ENCODE data around the gene CASS4. TPM values are rescaled to one million over a fixed set of nuclear protein-coding genes. Genes with fewer than 3 reads are reported as not detected.

Gene CASS4
- total RNA-seq, 2 donors from 2014 or later = 0.59 to 1.2 TPM

GRCh38 chr20:56391037-56391436, 21.0 kb upstream of the CASS4 start:
- 20% methylated on average over 10 of the region's 10 CpGs for WGBS
- H3K27ac ChIP-seq = no peak overlapping the region
- H3K36me3 ChIP-seq = no peaks in the 10 kb centered on the region
- no peaks in the 10 kb centered on the region for H3K9me3 ChIP-seq
- H3K4me1 ChIP-seq (replicated peaks) = no peaks in the 10 kb centered on the region
- intact Hi-C loops (cut with DNase I) = no loop called here
- no peak overlapping the region for H3K4me3 ChIP-seq
- no peak for DNase-seq (ENCODE audit: low spot score)
- H3K27me3 ChIP-seq (replicated peaks; ENCODE audit: insufficient read depth) = no peaks in the 10 kb centered on the region
- TF ChIP-seq POLR2A (IDR thresholded peaks at IDR 0.05) = no peak
- TF ChIP-seq, protein P1, sequence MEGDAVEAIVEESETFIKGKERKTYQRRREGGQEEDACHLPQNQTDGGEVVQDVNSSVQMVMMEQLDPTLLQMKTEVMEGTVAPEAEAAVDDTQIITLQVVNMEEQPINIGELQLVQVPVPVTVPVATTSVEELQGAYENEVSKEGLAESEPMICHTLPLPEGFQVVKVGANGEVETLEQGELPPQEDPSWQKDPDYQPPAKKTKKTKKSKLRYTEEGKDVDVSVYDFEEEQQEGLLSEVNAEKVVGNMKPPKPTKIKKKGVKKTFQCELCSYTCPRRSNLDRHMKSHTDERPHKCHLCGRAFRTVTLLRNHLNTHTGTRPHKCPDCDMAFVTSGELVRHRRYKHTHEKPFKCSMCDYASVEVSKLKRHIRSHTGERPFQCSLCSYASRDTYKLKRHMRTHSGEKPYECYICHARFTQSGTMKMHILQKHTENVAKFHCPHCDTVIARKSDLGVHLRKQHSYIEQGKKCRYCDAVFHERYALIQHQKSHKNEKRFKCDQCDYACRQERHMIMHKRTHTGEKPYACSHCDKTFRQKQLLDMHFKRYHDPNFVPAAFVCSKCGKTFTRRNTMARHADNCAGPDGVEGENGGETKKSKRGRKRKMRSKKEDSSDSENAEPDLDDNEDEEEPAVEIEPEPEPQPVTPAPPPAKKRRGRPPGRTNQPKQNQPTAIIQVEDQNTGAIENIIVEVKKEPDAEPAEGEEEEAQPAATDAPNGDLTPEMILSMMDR (IDR thresholded peaks at IDR 0.05) = no peak
- TF ChIP-seq POLR2AphosphoS5 (IDR thresholded peaks at IDR 0.05) = no peak

GRCh38 chr20:56391596-56392131, 20.4 kb upstream of the CASS4 start:
- no peak for DNase-seq (ENCODE audit: low spot score)
- no peaks in the 10 kb centered on the region for H3K4me1 ChIP-seq (replicated peaks)
- no peaks in the 10 kb centered on the region for H3K36me3 ChIP-seq
- no peaks in the 10 kb centered on the region for H3K27me3 ChIP-seq (replicated peaks; ENCODE audit: insufficient read depth)
- under 1% methylated on average over 28 of the region's 29 CpGs for WGBS
- H3K9me3 ChIP-seq = no peaks in the 10 kb centered on the region
- intact Hi-C loops (cut with DNase I) = loop anchor here (1.0 to 2.0 kb wide), 2 partner anchors 33 to 77 kb away; partner anchors contain the start of genes FAM210B and RTF2
- peak overlapping the region; percentile 83 to 91 for H3K27ac ChIP-seq
- no peak for TF ChIP-seq POLR2A (IDR thresholded peaks at IDR 0.05)
- no peak for TF ChIP-seq POLR2AphosphoS5 (IDR thresholded peaks at IDR 0.05)
- TF ChIP-seq, protein P1 (IDR thresholded peaks at IDR 0.05) = no peak
- H3K4me3 ChIP-seq = peak overlapping the region; percentile 49 to 81

GRCh38 chr20:56392132-56392880, 19.8 kb upstream of the CASS4 start, which contains the start of the genes AURKA and CSTF1:
AURKA (minus strand) TSS chr20:56392215; CDS start chr20:56388197, 4,018 bp downstream.
CSTF1 (plus strand) TSS chr20:56392645; CDS start chr20:56395553, 2,908 bp downstream.
- H3K27me3 ChIP-seq (replicated peaks; ENCODE audit: insufficient read depth) = no peaks in the 10 kb centered on the region
- TF ChIP-seq, protein P1 (IDR thresholded peaks at IDR 0.05) = peak in 1 of 4 experiments; percentile 8
- TF ChIP-seq POLR2AphosphoS5 (IDR thresholded peaks at IDR 0.05) (peak; percentile 98), POLR2A (IDR thresholded peaks at IDR 0.05) (peak; percentile 51)
- DNase-seq (ENCODE audit: low spot score) = peak; percentile 99
- WGBS = under 1% methylated on average over 53 of the region's 53 CpGs
- intact Hi-C loops (cut with DNase I) = loop anchor here (1.0 to 2.0 kb wide), 2 partner anchors 34 to 76 kb away; partner anchors contain the start of genes FAM210B and RTF2
- H3K9me3 ChIP-seq = no peaks in the 10 kb centered on the region
- H3K36me3 ChIP-seq = peaks cover 0 to 2% of the 10 kb centered on the region in 2 donors
- peak within 1 kb of the TSS; percentile 49 to 81 for H3K4me3 ChIP-seq
- H3K4me1 ChIP-seq (replicated peaks) = no peaks in the 10 kb centered on the region
- peak within 1 kb of the TSS; percentile 83 to 91 for H3K27ac ChIP-seq

- H3K36me3 ChIP-seq = peaks cover 0 to 5% of the 10 kb centered on the region in 2 donors
- intact Hi-C loops (cut with DNase I) = loop anchor here (1.0 to 2.0 kb wide), 2 partner anchors 35 to 76 kb away; partner anchors contain the start of genes FAM210B and RTF2
- H3K27ac ChIP-seq = peak overlapping the region; percentile 83 to 91
- no peak for DNase-seq (ENCODE audit: low spot score)
- H3K4me1 ChIP-seq (replicated peaks) = no peaks in the 10 kb centered on the region
- under 1% methylated on average over 18 of the region's 18 CpGs for WGBS
- H3K4me3 ChIP-seq = peak overlapping the region; percentile 49 to 81
- TF ChIP-seq POLR2AphosphoS5 (IDR thresholded peaks at IDR 0.05) (no peak), POLR2A (IDR thresholded peaks at IDR 0.05) (no peak)
- TF ChIP-seq, protein P1 (IDR thresholded peaks at IDR 0.05) = no peak
- no peaks in the 10 kb centered on the region for H3K27me3 ChIP-seq (replicated peaks; ENCODE audit: insufficient read depth)
- no peaks in the 10 kb centered on the region for H3K9me3 ChIP-seq
Observed at GRCh38 chr20:56392881-56393482, 19.1 kb upstream of the CASS4 start.
